GM12801 (cell line): ENCODE data around the gene COPS7A.

Experiments used
- CTCF ChIP-seq: IDR thresholded peaks from one replicate; pipeline ENCODE4 v1.5.1; 2011; ENCODE audit warnings: control low read depth; ENCODE audit not compliant: insufficient read length; ENCODE audit errors: extremely low read depth

The COPS7A gene

GRCh38 chr12:6759741-6760140 is 35.9 kb downstream of the COPS7A start:
- TF ChIP-seq CTCF = no peak

GRCh38 chr12:6763380-6763779 is 39.5 kb downstream of the COPS7A start:
- TF ChIP-seq CTCF = no peak

- TF ChIP-seq CTCF = no peak
Measured at GRCh38 chr12:6764011-6764828, 40.4 kb downstream of the COPS7A start.

GRCh38 chr12:6765048-6765633 is 41.3 kb downstream of the COPS7A start:
- TF ChIP-seq CTCF = no peak

- TF ChIP-seq CTCF = no peak
Measured at GRCh38 chr12:6765634-6766581, 42.1 kb downstream of the COPS7A start, which contains the start of gene PTMS. Gene PTMS (plus strand): TSS chr12:6766363. CDS start chr12:6766706, 343 bp downstream.

- TF ChIP-seq CTCF = no peak
Measured at GRCh38 chr12:6766651-6767349, 43.0 kb downstream of the COPS7A start.
